GM18498 (cell line): Measurements from ENCODE around the gene HHLA2.
"Not testable (repeated sequence)": the region's sequence is repeated elsewhere in the genome, so short reads cannot be mapped to it uniquely, and the experiment has no call there.

ENCODE experiments used
- ATAC-seq: cut with Tn5 transposase; IDR thresholded peaks from one replicate; pipeline ENCODE4 v1.9.1; 2021; ENCODE audit warnings: mild to moderate bottlenecking, moderate library complexity; ENCODE audit not compliant: unreplicated experiment

The HHLA2 gene, protein sequence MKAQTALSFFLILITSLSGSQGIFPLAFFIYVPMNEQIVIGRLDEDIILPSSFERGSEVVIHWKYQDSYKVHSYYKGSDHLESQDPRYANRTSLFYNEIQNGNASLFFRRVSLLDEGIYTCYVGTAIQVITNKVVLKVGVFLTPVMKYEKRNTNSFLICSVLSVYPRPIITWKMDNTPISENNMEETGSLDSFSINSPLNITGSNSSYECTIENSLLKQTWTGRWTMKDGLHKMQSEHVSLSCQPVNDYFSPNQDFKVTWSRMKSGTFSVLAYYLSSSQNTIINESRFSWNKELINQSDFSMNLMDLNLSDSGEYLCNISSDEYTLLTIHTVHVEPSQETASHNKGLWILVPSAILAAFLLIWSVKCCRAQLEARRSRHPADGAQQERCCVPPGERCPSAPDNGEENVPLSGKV

DNA sequence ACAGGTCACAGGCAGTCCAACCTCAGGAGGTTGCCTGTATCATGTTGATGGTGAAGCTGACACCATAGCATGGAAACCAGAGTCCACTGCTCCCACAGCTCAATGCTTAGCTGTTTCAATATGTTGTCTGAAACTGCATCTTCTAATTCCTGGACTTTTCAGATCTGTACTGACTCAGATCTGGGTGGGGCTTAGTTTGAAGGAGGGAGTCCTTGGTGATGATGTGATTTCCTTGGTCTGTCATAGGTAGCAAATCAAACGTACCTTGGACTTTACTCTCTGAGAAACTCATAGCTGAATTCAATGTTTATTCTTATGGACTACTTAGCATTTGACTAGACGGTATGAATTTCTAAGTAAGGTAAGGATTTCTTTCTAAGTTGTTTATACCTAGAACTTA lies at the start of gene HHLA2:
HHLA2 (plus strand) TSS at position 310 of the 400 bp plus-strand sequence. CDS start 55,266 bp downstream, outside the sequence.
- peak; percentile 42 for ATAC-seq

DNA sequence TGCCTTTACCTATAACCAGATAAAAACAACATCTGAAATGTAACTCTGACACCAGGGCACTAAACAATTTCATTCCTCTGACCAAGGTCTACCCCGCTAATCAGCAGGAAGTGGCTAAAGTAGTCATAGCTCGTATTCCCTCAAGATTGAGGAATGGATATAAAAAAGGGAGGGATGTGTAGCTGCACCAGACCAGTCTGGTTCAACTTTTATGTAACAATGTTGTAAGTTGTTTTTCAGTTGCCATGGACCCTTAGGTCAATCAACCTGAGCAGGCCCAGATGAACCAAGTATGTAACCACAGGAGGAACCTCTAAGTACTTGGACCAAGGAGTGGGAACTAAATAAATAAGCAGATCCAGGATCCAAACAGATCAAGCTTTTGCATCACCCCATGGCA lies 45.7 kb upstream of the HHLA2 start:
- no peak for ATAC-seq

DNA sequence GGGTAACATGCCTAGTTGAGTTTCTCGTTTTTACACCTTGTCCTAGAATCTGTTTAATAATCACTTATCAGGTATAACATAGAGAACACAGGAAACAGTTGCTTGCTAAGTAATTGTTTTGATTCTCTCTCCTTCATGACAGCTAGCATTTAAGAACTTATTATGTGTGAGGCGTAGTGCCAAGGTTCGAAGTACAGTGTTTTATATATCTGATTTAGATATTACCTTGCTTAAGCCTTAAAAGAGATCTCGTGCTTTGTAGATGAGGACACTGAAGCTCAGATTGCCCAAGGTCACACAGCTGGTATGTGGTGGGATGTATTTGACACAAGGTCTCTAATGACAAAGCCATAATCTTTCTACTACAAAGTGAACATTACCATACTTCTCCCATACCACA lies 45.1 kb upstream of the HHLA2 start:
- ATAC-seq: no peak

DNA sequence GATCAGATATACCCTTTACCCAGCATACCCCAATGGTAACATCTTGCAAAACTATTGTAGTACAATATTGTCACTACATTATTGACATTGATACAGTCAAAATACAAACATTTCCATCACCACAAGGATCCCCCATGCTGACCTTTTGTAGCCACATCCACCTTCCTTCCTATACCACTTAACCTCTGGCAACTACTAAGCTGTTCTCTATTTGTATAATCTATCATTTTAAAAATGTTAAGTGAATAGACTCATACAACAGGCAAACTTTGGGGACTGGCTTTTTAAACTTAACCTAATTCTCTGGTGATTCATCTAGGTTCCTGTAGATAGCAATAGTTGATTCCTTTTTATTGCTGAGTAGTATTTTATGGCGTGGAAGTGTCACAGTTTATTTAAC lies 44.5 kb upstream of the HHLA2 start:
- no peak for ATAC-seq

DNA sequence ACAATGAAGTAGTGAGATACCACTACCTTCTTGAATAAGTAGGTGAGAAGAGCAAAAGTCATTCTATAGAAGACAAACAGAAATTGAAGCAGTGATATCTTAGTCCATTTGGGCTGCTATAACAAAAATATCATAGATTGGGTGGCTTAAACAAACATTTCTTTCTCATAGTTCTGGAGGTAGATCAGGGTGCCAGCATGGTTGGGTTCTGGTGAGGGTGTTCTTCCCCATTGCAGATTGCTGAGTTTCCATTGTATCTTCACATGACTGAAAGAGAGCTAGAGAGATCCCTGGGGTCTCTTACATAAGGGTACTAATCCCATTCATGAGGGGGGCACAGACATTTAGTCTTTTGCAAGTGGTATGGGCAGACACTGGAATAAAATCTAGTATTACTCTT lies 41.2 kb upstream of the HHLA2 start:
- ATAC-seq: no peak

DNA sequence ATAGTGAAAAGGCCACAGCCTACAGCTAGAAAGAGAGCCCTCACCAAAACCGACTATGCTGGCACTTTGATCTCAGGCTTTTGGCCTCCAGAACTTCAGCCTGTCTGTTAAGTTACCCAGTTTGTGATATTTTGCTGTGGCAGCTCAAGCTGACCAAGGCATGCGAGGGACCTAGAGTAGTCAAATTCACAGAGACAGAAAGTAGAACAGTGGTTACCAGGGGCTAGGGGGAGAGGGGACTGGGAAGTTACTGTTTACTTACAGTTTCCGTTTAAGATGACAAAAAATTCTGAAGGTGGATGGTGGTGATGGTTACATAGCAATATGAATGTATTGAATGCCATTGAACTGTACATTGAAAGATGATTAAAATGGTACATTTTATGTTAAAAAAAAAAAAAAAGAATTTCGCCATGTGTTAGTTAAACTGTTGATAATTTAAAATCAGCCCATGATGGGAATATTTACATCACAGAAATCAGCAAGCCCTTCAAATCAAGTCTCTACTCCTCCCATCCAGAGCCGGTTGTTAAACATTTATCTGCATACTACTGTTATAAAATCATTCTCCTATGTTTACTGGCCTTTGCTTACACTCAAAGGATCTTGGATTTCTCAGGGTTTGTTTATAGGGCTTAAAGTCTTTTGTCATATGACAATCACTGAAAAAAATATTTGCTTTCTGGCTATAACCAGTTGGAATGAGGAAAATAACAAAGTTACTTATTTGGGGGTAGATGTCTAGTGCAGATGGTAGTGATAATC lies 31.6 kb upstream of the HHLA2 start:
- peak; percentile 97 for ATAC-seq

DNA sequence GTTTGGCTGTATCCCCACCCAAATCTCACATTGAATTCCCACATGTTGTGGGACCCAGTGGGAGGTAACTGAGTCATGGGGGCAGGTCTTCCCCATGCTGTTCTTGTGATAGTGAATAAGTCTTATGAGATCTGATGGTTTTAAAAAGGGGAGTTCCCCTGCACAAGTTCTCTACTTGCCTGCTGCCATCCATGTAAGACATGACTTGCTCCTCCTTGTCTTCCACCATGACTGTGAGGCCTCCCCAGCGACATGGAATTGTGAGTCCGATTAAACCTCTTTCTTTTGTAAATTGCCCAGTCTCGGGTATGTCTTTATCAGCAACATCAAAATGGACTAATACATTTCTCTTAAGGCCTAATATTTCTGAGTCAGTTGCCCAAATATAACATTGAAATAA lies 28.1 kb upstream of the HHLA2 start:
- ATAC-seq: not testable (repeated sequence)

DNA sequence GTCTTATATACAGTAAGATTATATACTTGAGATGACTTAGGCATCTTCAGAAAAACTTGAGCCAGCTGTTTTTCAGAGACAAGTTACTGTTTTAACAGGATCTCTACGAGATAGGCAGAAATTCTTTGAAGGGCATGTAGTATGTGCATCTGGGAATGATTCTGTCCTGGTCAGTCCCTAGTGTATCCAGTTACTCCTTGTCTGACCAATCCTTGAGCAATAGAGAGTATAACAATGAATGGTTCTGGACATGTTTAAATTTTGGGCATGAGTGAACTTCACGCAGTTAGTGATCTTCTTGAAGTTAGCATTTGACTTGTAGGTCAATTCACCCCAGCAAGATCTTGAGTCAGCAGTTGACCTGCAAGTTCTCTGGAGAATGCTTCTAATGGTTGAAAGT lies 24.7 kb upstream of the HHLA2 start:
- ATAC-seq: no peak

DNA sequence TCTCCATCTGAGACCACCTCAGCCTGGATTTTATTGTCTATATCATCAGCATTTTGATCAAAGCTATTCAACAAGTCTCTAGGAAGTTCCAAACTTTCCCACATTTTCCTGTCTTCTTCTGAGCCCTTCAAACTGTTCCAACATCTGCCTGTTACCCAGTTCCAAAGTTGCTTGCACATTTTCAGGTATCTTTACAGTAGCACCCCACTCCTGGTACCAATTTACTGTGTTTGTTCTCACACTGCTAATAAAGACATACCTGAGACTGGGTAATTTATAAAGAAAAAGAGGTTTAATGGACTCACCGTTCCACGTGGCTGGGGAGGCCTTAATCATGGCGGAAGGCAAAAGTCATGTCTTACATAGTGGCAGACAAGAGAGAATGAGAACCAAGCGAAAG lies 17.3 kb upstream of the HHLA2 start:
- not testable (repeated sequence) for ATAC-seq

DNA sequence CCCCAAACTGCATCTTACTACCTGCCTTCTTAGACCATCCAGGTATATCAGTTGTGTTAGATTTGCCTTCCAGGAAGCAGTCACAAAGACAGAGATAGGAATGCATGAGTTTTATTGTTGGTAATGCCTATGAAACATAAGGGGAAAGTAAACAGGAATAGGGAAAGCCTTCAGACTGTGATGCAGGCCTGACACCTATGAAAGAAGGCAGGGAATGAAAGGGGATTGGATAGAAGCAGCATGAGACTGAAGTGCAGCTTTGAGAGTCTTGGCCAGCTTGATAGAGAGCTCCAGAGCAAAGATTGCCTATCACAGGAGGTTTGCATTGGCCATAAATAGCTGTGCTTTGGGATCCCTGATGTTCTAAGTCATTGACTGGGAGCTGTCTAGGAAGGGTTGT lies 15.9 kb upstream of the HHLA2 start:
- ATAC-seq: no peak

DNA sequence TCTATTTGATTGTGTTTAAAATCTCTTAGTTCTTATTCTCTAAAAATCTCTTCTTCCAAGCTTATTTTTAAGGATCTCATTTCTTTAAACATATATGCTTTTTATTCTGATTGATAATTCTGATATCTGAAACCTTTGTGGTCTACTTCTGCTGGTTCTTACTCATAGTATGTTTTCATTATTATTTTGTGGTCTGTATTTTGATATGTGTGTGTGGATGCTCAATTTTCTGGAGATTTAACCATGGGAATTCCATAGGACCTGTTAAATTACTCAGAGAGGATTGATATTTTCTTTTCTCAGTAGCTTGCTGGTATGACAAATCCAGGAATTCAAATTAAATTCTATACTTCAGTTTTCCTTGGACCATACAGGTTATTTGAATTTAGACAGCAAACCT lies 14.7 kb upstream of the HHLA2 start:
- no peak for ATAC-seq

DNA sequence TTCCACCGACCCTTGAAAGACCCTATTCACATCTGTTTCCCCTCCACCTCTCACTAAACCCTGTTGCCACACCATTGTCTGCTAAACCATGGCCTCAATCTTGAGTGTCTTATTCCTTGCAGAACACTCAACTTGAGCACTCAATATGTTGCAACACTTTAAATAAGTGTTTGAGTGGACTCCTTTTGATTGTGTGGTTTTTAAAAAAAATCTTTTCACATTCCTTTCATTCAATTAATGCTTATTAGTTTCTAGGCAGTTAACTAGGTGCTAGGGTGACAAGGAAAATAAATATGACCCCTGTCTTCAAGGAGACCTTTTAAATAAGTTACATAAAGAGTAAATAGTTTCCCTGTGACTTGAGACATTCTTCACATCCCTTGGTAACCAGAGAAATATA lies 13.3 kb upstream of the HHLA2 start:
- ATAC-seq: no peak

DNA sequence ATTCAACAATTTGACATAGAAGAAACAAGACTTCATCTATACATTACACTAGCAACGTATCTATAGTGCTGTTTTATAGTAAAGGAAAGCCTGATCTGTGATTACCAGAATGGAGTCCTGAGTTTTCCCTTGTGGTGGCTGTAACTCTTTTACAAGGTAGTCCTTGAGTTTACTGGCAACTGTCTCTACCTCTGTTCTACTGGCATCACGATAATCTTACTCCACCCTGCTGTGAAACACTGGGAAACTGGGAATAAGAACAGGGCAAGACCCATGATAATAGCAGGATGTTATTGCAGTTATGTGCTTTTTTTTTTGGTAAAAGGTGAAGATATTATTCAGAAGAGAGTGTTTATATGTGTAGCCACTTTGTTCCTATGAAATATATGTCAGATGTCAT lies 12.4 kb upstream of the HHLA2 start:
- no peak for ATAC-seq

DNA sequence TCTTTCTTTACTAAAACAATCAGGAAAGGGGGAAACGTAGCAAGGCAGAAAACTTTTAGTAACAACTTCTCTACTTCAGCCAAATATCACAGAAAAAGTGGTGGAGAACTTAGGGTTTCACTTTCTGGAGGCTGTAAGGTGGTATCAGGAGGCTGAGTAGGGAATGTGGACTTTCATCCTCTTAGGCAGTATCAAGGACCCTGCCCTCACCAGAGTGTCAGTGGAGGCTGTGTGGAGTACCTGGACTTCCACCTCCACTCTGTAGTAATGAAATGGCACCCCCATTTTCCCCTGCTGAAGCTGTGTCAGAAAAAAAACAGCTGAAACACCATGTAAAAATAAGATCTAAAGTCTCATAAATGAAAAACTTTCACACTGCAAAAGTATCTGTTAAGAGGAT lies 11.2 kb upstream of the HHLA2 start:
- no peak for ATAC-seq

DNA sequence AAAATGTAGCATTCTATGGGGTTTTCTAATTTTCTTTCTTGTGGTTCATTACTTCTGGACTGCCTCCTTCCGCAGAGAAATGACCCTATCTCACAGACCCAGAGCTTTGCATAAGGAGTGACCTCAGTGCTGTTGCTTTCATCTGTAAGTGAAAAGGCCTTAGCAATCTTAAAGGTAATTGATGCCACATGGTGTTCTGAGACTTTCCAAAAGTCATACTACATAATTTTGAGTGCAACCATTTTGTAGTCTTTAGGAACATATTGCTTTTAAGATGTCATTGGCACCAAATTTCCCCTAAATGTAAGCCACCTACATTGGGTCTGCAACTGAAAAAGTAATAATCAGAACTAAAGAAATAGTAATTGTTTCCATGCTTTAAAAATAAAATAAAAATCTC lies 9.2 kb upstream of the HHLA2 start:
- peak; percentile 84 for ATAC-seq

DNA sequence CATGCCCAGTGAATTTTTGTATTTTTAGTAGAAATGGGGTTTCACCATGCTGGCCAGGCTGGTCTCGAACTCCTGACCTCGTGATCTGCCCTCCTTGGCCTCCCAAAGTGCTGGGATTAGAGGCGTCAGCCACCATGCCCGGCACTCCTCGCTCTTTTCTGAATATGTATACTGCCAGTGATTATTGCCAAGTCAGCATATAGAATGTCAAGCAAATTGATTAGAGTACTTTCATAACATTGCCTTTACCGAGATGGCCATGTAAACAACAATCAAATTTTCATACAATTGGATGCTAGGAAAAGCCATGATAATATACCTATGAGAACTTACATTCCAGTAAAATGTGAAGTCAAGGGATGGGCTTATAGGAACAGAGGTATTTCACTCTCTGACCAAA lies 8.2 kb upstream of the HHLA2 start:
- ATAC-seq: not testable (repeated sequence)

DNA sequence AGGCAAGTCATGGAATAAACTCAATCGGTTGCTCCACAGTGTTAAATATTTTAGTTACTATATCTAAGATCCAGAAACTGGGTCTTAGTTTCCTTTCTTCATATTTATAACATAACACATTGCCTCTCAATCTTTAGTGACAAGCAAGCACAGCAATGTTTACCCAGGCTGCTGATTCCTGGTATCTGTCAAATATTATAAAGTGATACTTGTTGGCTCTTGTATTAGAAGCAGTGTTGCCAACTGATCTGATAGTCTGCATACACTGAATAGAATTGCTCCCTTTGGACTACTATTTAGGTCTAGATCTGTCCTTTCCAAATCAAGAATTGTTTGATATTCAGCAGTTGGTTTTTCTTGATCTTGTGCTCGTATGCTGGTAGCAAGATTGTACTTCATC lies 7.2 kb upstream of the HHLA2 start:
- ATAC-seq: no peak

DNA sequence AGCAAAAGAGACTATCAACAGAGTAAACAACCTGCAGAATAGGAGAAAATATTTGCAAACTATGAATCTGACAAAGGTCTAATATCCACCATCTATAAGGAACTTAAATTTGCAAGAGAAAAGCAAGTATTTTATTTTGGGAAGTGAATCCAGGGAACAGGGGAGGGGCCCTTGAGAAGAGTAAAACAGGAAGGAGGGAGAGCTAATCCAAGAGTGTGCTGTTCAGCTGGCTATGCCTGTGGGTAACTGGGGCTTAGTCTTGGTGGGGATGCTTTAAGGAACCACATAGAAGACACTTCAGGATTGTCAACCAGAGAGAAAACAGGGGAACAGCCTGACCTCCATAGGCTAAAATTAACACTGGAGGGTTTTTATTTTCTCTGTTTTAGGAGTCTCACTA lies 3.9 kb upstream of the HHLA2 start:
- no peak for ATAC-seq

DNA sequence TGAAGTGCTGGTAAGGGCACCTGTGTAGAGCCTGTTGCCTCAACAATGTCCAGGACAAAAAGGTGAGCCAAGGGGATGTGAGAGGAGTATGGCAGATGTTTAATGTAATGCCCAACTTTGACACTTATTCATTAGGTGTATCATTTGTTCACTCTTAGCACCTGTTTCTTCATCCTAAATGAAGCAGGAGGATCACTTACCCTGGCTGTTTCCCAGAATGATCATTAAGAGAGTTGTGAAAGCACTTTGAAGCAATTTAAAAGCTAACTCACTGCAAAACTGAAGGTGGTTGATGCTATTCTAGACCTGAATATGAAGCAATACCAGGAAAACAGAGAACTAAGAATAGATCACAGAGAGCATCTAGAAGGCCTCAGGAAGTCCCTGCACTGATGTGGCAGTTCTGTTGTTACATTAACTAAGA lies 3.4 kb upstream of the HHLA2 start:
- peak; percentile 80 for ATAC-seq

DNA sequence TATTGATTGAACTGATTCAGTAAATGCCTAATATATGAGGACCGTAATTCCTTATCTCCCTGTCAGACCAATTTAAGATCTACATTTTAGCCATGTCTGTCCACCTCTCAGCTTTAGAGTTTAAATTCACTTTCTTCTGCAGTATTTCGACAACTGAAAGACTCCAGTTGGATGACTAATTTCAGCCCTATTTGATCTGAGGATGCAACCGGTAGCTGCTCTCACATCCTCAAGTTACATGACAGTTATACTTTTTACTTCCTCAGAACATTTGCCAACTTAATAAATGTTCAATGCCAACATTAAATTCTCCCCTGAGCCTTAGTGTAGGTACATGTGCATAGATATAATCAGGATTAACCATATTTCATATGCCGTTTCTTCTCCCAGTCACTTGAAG lies 2.5 kb upstream of the HHLA2 start:
- peak; percentile 65 for ATAC-seq

DNA sequence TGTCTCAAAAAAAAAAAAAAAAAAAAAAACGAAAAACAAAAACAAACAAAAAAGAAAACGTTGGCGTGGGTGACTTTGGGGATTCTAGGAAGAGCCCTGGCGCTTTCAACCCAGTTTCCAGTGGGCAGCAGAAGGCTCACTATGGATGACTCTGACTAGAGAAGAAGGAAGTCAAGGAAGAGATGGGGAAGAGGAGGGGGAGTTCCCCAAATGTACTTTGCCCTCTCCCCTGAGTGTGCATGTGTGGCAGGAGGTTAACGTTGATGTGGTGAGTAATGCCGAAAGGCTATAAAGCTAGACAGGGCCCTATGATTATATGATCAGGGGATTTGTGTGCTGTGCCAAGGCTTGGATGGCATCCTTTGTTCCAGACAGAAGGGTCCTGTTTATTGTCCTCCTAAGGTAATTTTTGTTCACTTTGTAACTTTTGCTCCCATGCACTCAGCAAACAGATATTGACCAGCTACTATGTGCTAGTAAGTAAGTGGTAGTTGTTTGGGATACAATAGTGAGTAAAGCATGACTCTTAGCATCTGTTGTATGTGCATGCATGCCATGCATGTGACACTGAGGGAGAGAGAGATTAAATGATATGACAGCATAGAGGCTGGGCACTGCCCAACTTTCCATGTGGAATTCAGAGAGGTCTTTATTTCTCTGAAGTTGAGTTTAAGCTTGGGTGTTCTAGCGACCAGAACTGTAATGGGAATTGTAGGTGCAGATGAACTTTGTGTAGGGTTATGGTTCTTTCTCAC lies 750 bp upstream of the HHLA2 start:
- ATAC-seq: no peak

DNA sequence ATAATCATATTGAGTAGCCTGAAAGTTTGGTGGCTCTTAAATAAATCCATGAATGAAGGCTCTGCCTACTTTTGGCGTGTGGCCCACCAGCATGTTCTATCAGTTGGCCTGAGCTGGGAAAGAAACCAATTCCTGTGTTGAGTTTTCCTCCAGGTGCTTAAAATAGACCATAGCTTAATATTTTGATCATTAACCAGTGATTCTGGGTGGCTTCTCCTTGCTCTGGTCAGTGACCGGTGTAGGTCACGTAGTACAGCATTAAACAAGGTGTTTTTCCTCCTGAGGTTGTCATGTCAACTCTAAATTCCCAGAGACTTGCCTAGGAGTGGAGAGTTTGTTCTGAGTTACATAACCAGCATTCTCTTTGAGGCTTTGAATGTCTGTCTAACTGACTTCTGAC lies 1.3 kb downstream of the HHLA2 start:
- ATAC-seq: no peak
